A549 (cell line): ENCODE measurements around the gene E4F1. TPM values are rescaled to one million over a fixed set of nuclear protein-coding genes. Genes with fewer than 3 reads are reported as not detected.

ENCODE experiments used
- BCL3 ChIP-seq: fragments of >200 bp; sonication (Bioruptor Twin); formaldehyde crosslinking; IDR thresholded peaks from 3 replicates; pipeline ENCODE4 v1.6.1; 2016
- CBX2 ChIP-seq: fragments of 200-600 bp; sonication (generic); IDR thresholded peaks from 2 replicates; pipeline ENCODE4 v1.6.1; 2016; ENCODE audit warnings: low read depth, mild to moderate bottlenecking, borderline replicate concordance
- CBX8 ChIP-seq: fragments of 200-600 bp; sonication (generic); IDR thresholded peaks from 2 replicates; pipeline ENCODE4 v1.6.1; 2016
- CEBPB ChIP-seq, 2 experiments: fragments of >200 bp in 1 of 2; sonication (Bioruptor Twin) in 1 of 2; formaldehyde crosslinking in 1 of 2; IDR thresholded peaks; 2 replicates each; pipeline ENCODE4 v1.6.1; 2012 to 2016
- E2F6 ChIP-seq: IDR thresholded peaks from 2 replicates; pipeline ENCODE4 v1.6.1; 2012; ENCODE audit warnings: low read depth, borderline replicate concordance
- ELK1 ChIP-seq: fragments of 150-350 bp; IDR thresholded peaks from 2 replicates; pipeline ENCODE4 v1.6.1; 2014; ENCODE audit warnings: low read depth, mild to moderate bottlenecking, low read length
- EP300 ChIP-seq, 2 experiments: fragments of >200 bp; sonication (Bioruptor Twin); formaldehyde crosslinking; IDR thresholded peaks; 2 replicates in 1 of 2; 3 replicates in 1 of 2; pipeline ENCODE4 v1.6.1; 2016 to 2017
- ESRRA ChIP-seq: fragments of 150-350 bp; IDR thresholded peaks from 2 replicates; pipeline ENCODE4 v1.6.1; 2014; ENCODE audit warnings: mild to moderate bottlenecking, low read length, borderline replicate concordance
- FOSB ChIP-seq: fragments of 250-450 bp; sonication (Bioruptor Pico); IDR thresholded peaks from 2 replicates; pipeline ENCODE4 v1.5.0; 2020; ENCODE audit warnings: mild to moderate bottlenecking, moderate library complexity
- FOXS1 ChIP-seq: fragments of 250-450 bp; sonication (Bioruptor Pico); IDR thresholded peaks from 2 replicates; pipeline ENCODE4 v1.5.0; 2020; ENCODE audit warnings: mild to moderate bottlenecking, moderate library complexity
- GATA3 ChIP-seq: IDR thresholded peaks from 2 replicates; pipeline ENCODE4 v1.6.1; 2012; ENCODE audit warnings: borderline replicate concordance
- HDAC2 ChIP-seq: fragments of 200-600 bp; sonication (generic); IDR thresholded peaks from 2 replicates; pipeline ENCODE4 v1.6.1; 2016
- HES2 ChIP-seq: fragments of >200 bp; sonication (Bioruptor Twin); formaldehyde crosslinking; IDR thresholded peaks from 2 replicates; pipeline ENCODE4 v1.6.1; 2016
- HOXB13 ChIP-seq: fragments of 250-450 bp; sonication (Bioruptor Pico); IDR thresholded peaks from 2 replicates; pipeline ENCODE4 v1.5.0; 2020; ENCODE audit warnings: low read depth, mild to moderate bottlenecking, moderate library complexity
- HOXB5 ChIP-seq: fragments of 250-450 bp; sonication (Bioruptor Pico); IDR thresholded peaks from 2 replicates; pipeline ENCODE4 v1.5.0; 2020; ENCODE audit warnings: mild to moderate bottlenecking, moderate library complexity
- JUN ChIP-seq, 2 experiments: fragments of >200 bp; sonication (Bioruptor Twin); formaldehyde crosslinking; IDR thresholded peaks; 2 replicates in 1 of 2; 3 replicates in 1 of 2; pipeline ENCODE4 v1.6.1; 2016 to 2017
- KDM5A ChIP-seq: fragments of 200-600 bp; sonication (generic); IDR thresholded peaks from 2 replicates; pipeline ENCODE4 v1.6.1; 2016; ENCODE audit warnings: antibody characterized with exemption, mild to moderate bottlenecking
- MAFK ChIP-seq: fragments of 450-650 bp; IDR thresholded peaks from 2 replicates; pipeline ENCODE4 v1.6.1; 2014; ENCODE audit not compliant: partially characterized antibody
- MAX ChIP-seq: IDR thresholded peaks from 2 replicates; pipeline ENCODE4 v1.6.1; 2012
- MAZ ChIP-seq: fragments of 150-350 bp; IDR thresholded peaks from 2 replicates; pipeline ENCODE4 v1.6.1; 2014; ENCODE audit warnings: antibody characterized with exemption, low read depth, low read length, borderline replicate concordance
- MYC ChIP-seq: IDR thresholded peaks from 2 replicates; pipeline ENCODE4 v1.6.1; 2012; ENCODE audit warnings: mild to moderate bottlenecking, inconsistent platforms, low read length, improper control_type of control experiment, borderline replicate concordance
- NR3C1 ChIP-seq: fragments of >200 bp; sonication (Bioruptor Twin); formaldehyde crosslinking; IDR thresholded peaks from 3 replicates; pipeline ENCODE4 v1.6.1; 2017
- PHF8 ChIP-seq: fragments of 200-600 bp; sonication (generic); IDR thresholded peaks from 2 replicates; pipeline ENCODE4 v1.6.1; 2016; ENCODE audit warnings: low read depth, mild to moderate bottlenecking, antibody characterized with exemption, moderate library complexity, borderline replicate concordance
- POLR2A ChIP-seq: IDR thresholded peaks from 2 replicates; pipeline ENCODE4 v1.6.1; 2012; ENCODE audit warnings: mild to moderate bottlenecking, low read length
- RARB ChIP-seq: fragments of 250-450 bp; sonication (Bioruptor Pico); IDR thresholded peaks from 2 replicates; pipeline ENCODE4 v1.8.0; 2021; ENCODE audit warnings: mild to moderate bottlenecking, moderate library complexity
- RFX5 ChIP-seq: fragments of 450-650 bp; IDR thresholded peaks from 2 replicates; pipeline ENCODE4 v1.7.1; 2014; ENCODE audit warnings: antibody characterized with exemption, mild to moderate bottlenecking, moderate library complexity
- SMC3 ChIP-seq: fragments of >200 bp; sonication (Bioruptor Twin); formaldehyde crosslinking; IDR thresholded peaks from 3 replicates; pipeline ENCODE4 v1.6.1; 2018; ENCODE audit warnings: inconsistent platforms
- SREBF2 ChIP-seq: fragments of 450-650 bp; IDR thresholded peaks from 2 replicates; pipeline ENCODE4 v1.6.1; 2014; ENCODE audit warnings: mild to moderate bottlenecking, moderate library complexity
- TFCP2L1 ChIP-seq: fragments of 250-450 bp; sonication (Bioruptor Pico); IDR thresholded peaks from 2 replicates; pipeline ENCODE4 v1.5.0; 2021; ENCODE audit warnings: mild to moderate bottlenecking
- TP53 ChIP-seq: fragments of 250-450 bp; sonication (Bioruptor Pico); IDR thresholded peaks from 2 replicates; pipeline ENCODE4 v1.5.0; 2021; ENCODE audit warnings: mild to moderate bottlenecking, moderate library complexity
- USF2 ChIP-seq: fragments of 450-650 bp; IDR thresholded peaks from 2 replicates; pipeline ENCODE4 v1.6.1; 2014; ENCODE audit warnings: antibody characterized with exemption
- ZC3H11A ChIP-seq: fragments of 450-650 bp; IDR thresholded peaks from 2 replicates; pipeline ENCODE4 v1.6.1; 2014; ENCODE audit warnings: antibody characterized with exemption, mild to moderate bottlenecking
- ZFP36 ChIP-seq: fragments of 450-650 bp; IDR thresholded peaks from 2 replicates; pipeline ENCODE4 v1.6.1; 2014; ENCODE audit warnings: borderline replicate concordance; ENCODE audit not compliant: partially characterized antibody
- ZNF302 ChIP-seq: fragments of 250-450 bp; sonication (Bioruptor Pico); IDR thresholded peaks from 2 replicates; pipeline ENCODE4 v1.9.0; 2021; ENCODE audit warnings: inconsistent platforms, mild to moderate bottlenecking, moderate library complexity
- polyA plus RNA-seq, 4 experiments: library from polyadenylated mRNA; depleted of rRNA in 3 of 4; stranded (reverse); fragments of >200 nt; fragmentation: RNase III in 1 of 4; extraction: RNeasy Plus Mini Kit Qiagen cat#74134 plus additional on column Dnase treatment in 1 of 4; gene quantifications; 2 replicates in 3 of 4; 3 replicates in 1 of 4; pipeline ENCODE4 v1.2.3, GENCODE V29; 2011 to 2017
- TF ChIP-seq, protein P1 (sequence below): fragments of >200 bp; sonication (Bioruptor Twin); formaldehyde crosslinking; IDR thresholded peaks from 3 replicates; pipeline ENCODE4 v1.5.1; 2016
- TF ChIP-seq, protein P2 (sequence below): IDR thresholded peaks from 2 replicates; pipeline ENCODE4 v1.6.1; 2012

Gene E4F1
- polyA plus RNA-seq, 2 of the 4 experiments (the other 2 are of a cell fraction), result 10.4 to 23.3 TPM

- TF ChIP-seq FOSB (CRISPR knock-in tag) (no peak), MAX (peak; percentile 75), ZC3H11A (no peak), HOXB13 (no peak), MAZ (no peak), TP53 (no peak), POLR2A (peak; percentile 65), USF2 (no peak), BCL3 (peak; percentile 69; the same call in 2 of the 3 replicates), KDM5A (peak; percentile 43), FOXS1 (CRISPR knock-in tag) (no peak), GATA3 (peak; percentile 29), HDAC2 (no peak), RARB (CRISPR knock-in tag) (no peak), SREBF2 (no peak), NR3C1 (no peak), PHF8 (peak; percentile 95), ELK1 (no peak), TFCP2L1 (CRISPR knock-in tag) (no peak), MYC (peak; percentile 63; the same call in 1 of the 2 replicates), JUN (IDR thresholded peaks at IDR 0.05) (peak; percentile 82 to 94), MAFK (no peak), CBX8 (no peak), HES2 (no peak), EP300 (IDR thresholded peaks at IDR 0.05) (no peak), HOXB5 (no peak), ESRRA (no peak), E2F6 (0 out of 2 replicates have a peak, but pooled peaks have one; percentile 31), RFX5 (no peak; the same call in 1 of the 2 replicates), CEBPB (IDR thresholded peaks at IDR 0.05) (no peak), ZNF302 (no peak), CBX2 (no peak), SMC3 (no peak), ZFP36 (no peak)
- TF ChIP-seq, protein P1, sequence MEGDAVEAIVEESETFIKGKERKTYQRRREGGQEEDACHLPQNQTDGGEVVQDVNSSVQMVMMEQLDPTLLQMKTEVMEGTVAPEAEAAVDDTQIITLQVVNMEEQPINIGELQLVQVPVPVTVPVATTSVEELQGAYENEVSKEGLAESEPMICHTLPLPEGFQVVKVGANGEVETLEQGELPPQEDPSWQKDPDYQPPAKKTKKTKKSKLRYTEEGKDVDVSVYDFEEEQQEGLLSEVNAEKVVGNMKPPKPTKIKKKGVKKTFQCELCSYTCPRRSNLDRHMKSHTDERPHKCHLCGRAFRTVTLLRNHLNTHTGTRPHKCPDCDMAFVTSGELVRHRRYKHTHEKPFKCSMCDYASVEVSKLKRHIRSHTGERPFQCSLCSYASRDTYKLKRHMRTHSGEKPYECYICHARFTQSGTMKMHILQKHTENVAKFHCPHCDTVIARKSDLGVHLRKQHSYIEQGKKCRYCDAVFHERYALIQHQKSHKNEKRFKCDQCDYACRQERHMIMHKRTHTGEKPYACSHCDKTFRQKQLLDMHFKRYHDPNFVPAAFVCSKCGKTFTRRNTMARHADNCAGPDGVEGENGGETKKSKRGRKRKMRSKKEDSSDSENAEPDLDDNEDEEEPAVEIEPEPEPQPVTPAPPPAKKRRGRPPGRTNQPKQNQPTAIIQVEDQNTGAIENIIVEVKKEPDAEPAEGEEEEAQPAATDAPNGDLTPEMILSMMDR, result no peak
- TF ChIP-seq, protein P2, sequence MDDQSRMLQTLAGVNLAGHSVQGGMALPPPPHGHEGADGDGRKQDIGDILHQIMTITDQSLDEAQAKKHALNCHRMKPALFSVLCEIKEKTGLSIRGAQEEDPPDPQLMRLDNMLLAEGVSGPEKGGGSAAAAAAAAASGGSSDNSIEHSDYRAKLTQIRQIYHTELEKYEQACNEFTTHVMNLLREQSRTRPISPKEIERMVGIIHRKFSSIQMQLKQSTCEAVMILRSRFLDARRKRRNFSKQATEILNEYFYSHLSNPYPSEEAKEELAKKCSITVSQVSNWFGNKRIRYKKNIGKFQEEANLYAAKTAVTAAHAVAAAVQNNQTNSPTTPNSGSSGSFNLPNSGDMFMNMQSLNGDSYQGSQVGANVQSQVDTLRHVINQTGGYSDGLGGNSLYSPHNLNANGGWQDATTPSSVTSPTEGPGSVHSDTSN, result peak; percentile 48
Observed at GRCh38 chr16:2205104-2205966, 18.1 kb upstream of the E4F1 start, which contains the start of gene MLST8 (continued).
